Thoracic aorta (tissue), 2 donors: ENCODE results near the gene TRNT1. TPM values are rescaled to one million over a fixed set of nuclear protein-coding genes. Genes with fewer than 3 reads are reported as not detected.
A peak's percentile ranks its signal among the peaks of the same experiment; 100 is the strongest.

Source experiments
- ATAC-seq: fragments of 150-250 bp; one replicate; pipeline ENCODE4 v1.8.0; 2017; ENCODE audit warnings: low read depth; ENCODE audit not compliant: insufficient number of reproducible peaks, low FRiP score
- DNase-seq: peaks from one replicate; pipeline ENCODE4 v3.0.0-alpha.2; 2020; ENCODE audit warnings: low spot score
- H3K27ac ChIP-seq, 2 donors: fragments of 200-600 bp; sonication (generic); 1 replicate in 1 of 2; 2 replicates in 1 of 2; pipeline ENCODE4 v1.5.1; 2016; ENCODE audit warnings: mild to moderate bottlenecking in 2 of 2, moderate library complexity in 2 of 2
- H3K27me3 ChIP-seq: fragments of 200-600 bp; sonication (generic); replicated peaks from 2 replicates; pipeline ENCODE4 v1.6.0; 2016; ENCODE audit warnings: mild to moderate bottlenecking; ENCODE audit not compliant: insufficient read depth
- H3K36me3 ChIP-seq: fragments of 200-600 bp; sonication (generic); one replicate; pipeline ENCODE4 v1.5.1; 2016
- H3K4me1 ChIP-seq, 2 donors: fragments of 200-600 bp; sonication (generic); 1 replicate in 1 of 2; 2 replicates in 1 of 2; pipeline versions ENCODE4 v1.5.1 to v1.6.0; 2016; ENCODE audit warnings: low read depth in 2 of 2, mild to moderate bottlenecking in 1 of 2; ENCODE audit not compliant: control insufficient read depth in 1 of 2
- H3K4me3 ChIP-seq: fragments of 200-600 bp; sonication (generic); 2 replicates; pipeline ENCODE4 v1.5.1; 2016; ENCODE audit warnings: mild to moderate bottlenecking
- H3K9me3 ChIP-seq: fragments of 200-600 bp; sonication (generic); 2 replicates; pipeline ENCODE4 v1.5.1; 2016
- CTCF ChIP-seq: fragments of 200-600 bp; sonication (generic); IDR thresholded peaks from one replicate; pipeline ENCODE4 v1.5.1; 2019; ENCODE audit warnings: antibody characterized with exemption
- total RNA-seq, 2 donors: library from RNA; depleted of rRNA; stranded (reverse); fragments of >200 nt; gene quantifications; one replicate each; pipeline versions ENCODE4 v1.1.0 to v1.2.3, GENCODE V29; 2016

TRNT1 gene
- total RNA-seq, 2 donors from 2014 or later: 21.9 to 23.8 TPM

GRCh38 chr3:3157484-3157883 lies 30.7 kb downstream of the TRNT1 start:
- ATAC-seq (no peak), DNase-seq (no peak)
- no peaks in the 10 kb centered on the region for H3K9me3 ChIP-seq
- TF ChIP-seq CTCF: no peak
- H3K36me3 ChIP-seq: peaks cover 30% of the 10 kb centered on the region
- H3K4me3 ChIP-seq: no peak overlapping the region
- H3K4me1 ChIP-seq: peaks cover 6 to 10% of the 10 kb centered on the region in 2 donors
- no peak overlapping the region for H3K27ac ChIP-seq
- H3K27me3 ChIP-seq: no peaks in the 10 kb centered on the region

- Histone ChIP-seq H3K36me3 (peaks cover 30% of the 10 kb centered on the region), H3K4me1 (peaks cover 6 to 10% of the 10 kb centered on the region in 2 donors), H3K4me3 (peak overlapping the region; percentile 24), H3K9me3 (no peaks in the 10 kb centered on the region), H3K27ac (peak overlapping the region; percentile 19 to 68), H3K27me3 (no peaks in the 10 kb centered on the region)
- no peak for ATAC-seq
- no peak for TF ChIP-seq CTCF
- DNase-seq: no peak
Measured at GRCh38 chr3:3160826-3161225, 34.1 kb downstream of the TRNT1 start.

- Histone ChIP-seq H3K4me3 (no peak overlapping the region), H3K27me3 (no peaks in the 10 kb centered on the region), H3K9me3 (no peaks in the 10 kb centered on the region), H3K4me1 (peaks cover 4 to 9% of the 10 kb centered on the region in 2 donors), H3K36me3 (peaks cover 36% of the 10 kb centered on the region), H3K27ac (no peak overlapping the region)
- ATAC-seq (no peak), DNase-seq (no peak)
- TF ChIP-seq CTCF: no peak
Measured at GRCh38 chr3:3165241-3165640, 38.5 kb downstream of the TRNT1 start.

GRCh38 chr3:3165650-3166049 lies 38.9 kb downstream of the TRNT1 start:
- peaks cover 36% of the 10 kb centered on the region for H3K36me3 ChIP-seq
- no peak for ATAC-seq

GRCh38 chr3:3170998-3171397 lies 44.3 kb downstream of the TRNT1 start:
- DNase-seq (no peak), ATAC-seq (no peak)
- peaks cover 46% of the 10 kb centered on the region for H3K36me3 ChIP-seq
- TF ChIP-seq CTCF: no peak
- H3K4me3 ChIP-seq: no peak overlapping the region
- no peaks in the 10 kb centered on the region for H3K27me3 ChIP-seq
- no peaks in the 10 kb centered on the region for H3K9me3 ChIP-seq
- H3K4me1 ChIP-seq: no peaks in the 10 kb centered on the region
- no peak overlapping the region for H3K27ac ChIP-seq

More at GRCh38 chr3:3165650-3166049, 38.9 kb downstream of the TRNT1 start:
- Histone ChIP-seq H3K9me3 (no peaks in the 10 kb centered on the region), H3K4me3 (no peak overlapping the region), H3K27ac (no peak overlapping the region), H3K4me1 (peaks cover under 1 to 5% of the 10 kb centered on the region in 2 donors), H3K27me3 (no peaks in the 10 kb centered on the region)
- TF ChIP-seq CTCF: no peak
- no peak for DNase-seq
